22Rv1 (cell line): ENCODE measurements around the gene ERVV-1.

ENCODE experiments used
- ZFX ChIP-seq: fragments of 450-650 bp; IDR thresholded peaks from 2 replicates; pipeline ENCODE4 v1.6.1; 2017; ENCODE audit warnings: antibody characterized with exemption, borderline replicate concordance
- TF ChIP-seq, protein P1 (sequence below): fragments of 450-650 bp; IDR thresholded peaks from 2 replicates; pipeline ENCODE4 v1.5.1; 2017; ENCODE audit warnings: mild to moderate bottlenecking

- TF ChIP-seq, protein P1, sequence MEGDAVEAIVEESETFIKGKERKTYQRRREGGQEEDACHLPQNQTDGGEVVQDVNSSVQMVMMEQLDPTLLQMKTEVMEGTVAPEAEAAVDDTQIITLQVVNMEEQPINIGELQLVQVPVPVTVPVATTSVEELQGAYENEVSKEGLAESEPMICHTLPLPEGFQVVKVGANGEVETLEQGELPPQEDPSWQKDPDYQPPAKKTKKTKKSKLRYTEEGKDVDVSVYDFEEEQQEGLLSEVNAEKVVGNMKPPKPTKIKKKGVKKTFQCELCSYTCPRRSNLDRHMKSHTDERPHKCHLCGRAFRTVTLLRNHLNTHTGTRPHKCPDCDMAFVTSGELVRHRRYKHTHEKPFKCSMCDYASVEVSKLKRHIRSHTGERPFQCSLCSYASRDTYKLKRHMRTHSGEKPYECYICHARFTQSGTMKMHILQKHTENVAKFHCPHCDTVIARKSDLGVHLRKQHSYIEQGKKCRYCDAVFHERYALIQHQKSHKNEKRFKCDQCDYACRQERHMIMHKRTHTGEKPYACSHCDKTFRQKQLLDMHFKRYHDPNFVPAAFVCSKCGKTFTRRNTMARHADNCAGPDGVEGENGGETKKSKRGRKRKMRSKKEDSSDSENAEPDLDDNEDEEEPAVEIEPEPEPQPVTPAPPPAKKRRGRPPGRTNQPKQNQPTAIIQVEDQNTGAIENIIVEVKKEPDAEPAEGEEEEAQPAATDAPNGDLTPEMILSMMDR = no peak
- TF ChIP-seq ZFX = no peak
Observed at GRCh38 chr19:52991484-52991883, 22.2 kb upstream of the ERVV-1 start.
